ENCODE results near the gene FOXRED2. TPM values are rescaled to one million over a fixed set of nuclear protein-coding genes. Genes with fewer than 3 reads are reported as not detected.

Gene FOXRED2
- total RNA-seq, 3 donors from 2014 or later (not counting 1 experiment from before 2014, with no cell fraction given): 1.7 to 2.0 (median 1.9) TPM

DNA sequence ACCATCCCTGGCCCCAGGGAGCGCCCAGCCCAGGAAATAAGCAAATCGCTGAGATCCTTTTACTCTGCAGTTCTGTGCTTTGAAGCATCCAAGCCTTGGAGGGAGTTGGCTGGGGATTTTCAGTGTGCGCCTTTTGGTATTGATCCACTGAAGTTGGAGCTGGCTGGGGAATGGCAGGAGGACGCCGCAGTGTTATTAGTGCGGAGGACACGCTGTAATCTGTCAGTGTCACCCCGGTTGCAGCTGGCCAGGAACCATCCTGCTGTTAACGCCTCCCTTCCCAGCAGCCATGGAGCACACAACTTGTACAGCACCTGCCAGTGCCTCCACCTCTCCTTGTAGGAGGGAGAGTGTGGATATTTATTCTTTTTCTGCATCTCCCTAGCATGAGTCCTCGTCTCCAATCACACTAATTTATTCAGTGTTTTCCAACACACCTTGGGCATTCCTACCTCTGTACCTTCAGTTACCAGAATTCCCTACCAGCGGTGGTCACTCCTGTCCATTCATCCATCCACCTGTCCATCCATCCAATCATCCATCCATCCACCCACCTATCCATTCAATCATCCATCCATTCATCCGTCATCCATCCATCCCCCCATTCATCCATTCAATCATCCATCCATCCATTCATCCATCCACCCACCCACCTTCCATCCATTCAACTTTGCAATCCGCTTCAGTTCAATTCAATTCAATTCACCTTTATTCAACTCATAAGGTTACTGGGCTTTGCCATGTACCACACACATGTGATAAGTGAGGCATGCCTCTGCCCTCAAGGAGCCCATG lies 44.1 kb upstream of the FOXRED2 start:
- Histone ChIP-seq H3K36me3 (ENCODE audit: control insufficient read depth, insufficient read depth, low read length) (no peaks in the 10 kb centered on the region), H3K4me3 (ENCODE audit: low read length) (no peak overlapping the region), H3K9me3 (ENCODE audit: control insufficient read depth, insufficient read depth, low read length) (no peaks in the 10 kb centered on the region), H3K27ac (ENCODE audit: low read length) (no peak overlapping the region), H3K27me3 (ENCODE audit: control insufficient read depth, insufficient read depth, low read length) (no peaks in the 10 kb centered on the region), H3K4me1 (ENCODE audit: control insufficient read depth, insufficient read depth, low read length) (peaks cover 14% of the 10 kb centered on the region)
- H3K36me3 Mint-ChIP-seq: no peaks in the 10 kb centered on the region
- no peak overlapping the region for H3K27ac Mint-ChIP-seq
- ATAC-seq (no peak), DNase-seq (no peak)
- WGBS (ENCODE audit: insufficient coverage): 91% methylated on average over 13 of the region's 13 CpGs
- H3K4me3 Mint-ChIP-seq: no peak overlapping the region
- no peaks in the 10 kb centered on the region for H3K9me3 Mint-ChIP-seq
- TF ChIP-seq, protein P1, sequence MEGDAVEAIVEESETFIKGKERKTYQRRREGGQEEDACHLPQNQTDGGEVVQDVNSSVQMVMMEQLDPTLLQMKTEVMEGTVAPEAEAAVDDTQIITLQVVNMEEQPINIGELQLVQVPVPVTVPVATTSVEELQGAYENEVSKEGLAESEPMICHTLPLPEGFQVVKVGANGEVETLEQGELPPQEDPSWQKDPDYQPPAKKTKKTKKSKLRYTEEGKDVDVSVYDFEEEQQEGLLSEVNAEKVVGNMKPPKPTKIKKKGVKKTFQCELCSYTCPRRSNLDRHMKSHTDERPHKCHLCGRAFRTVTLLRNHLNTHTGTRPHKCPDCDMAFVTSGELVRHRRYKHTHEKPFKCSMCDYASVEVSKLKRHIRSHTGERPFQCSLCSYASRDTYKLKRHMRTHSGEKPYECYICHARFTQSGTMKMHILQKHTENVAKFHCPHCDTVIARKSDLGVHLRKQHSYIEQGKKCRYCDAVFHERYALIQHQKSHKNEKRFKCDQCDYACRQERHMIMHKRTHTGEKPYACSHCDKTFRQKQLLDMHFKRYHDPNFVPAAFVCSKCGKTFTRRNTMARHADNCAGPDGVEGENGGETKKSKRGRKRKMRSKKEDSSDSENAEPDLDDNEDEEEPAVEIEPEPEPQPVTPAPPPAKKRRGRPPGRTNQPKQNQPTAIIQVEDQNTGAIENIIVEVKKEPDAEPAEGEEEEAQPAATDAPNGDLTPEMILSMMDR (IDR thresholded peaks at IDR 0.05): no peak
- H3K4me1 Mint-ChIP-seq: peaks cover 0 to 5% of the 10 kb centered on the region in 2 donors
- intact Hi-C loops (cut with micrococcal nuclease): no loop called here
- peaks cover 24 to 31% of the 10 kb centered on the region in 2 donors for H3K27me3 Mint-ChIP-seq (ENCODE audit: low read depth in 2 of 2)

DNA sequence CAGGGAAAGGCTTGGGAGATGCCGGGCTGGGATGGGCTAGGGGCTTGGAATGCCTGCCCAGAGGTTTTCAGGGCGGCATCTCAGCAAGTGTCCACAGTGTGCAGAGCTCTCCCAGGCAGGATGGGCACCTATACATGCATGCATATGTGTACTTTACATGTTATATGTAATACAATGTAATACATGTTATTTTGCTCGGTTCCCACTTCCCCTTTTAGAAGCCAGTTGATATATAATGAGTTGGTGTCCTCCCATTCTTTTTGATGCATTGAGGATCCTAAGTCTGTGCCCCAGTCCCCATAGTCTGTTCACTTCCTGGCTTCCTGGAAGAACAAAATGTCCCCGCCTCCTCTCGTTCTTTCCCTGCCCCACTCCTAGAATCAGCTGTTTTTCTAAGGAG lies 42.2 kb upstream of the FOXRED2 start:
- Histone ChIP-seq H3K4me1 (ENCODE audit: control insufficient read depth, insufficient read depth, low read length) (peaks cover 14% of the 10 kb centered on the region), H3K27me3 (ENCODE audit: control insufficient read depth, insufficient read depth, low read length) (no peaks in the 10 kb centered on the region), H3K27ac (ENCODE audit: low read length) (no peak overlapping the region), H3K4me3 (ENCODE audit: low read length) (no peak overlapping the region), H3K9me3 (ENCODE audit: control insufficient read depth, insufficient read depth, low read length) (no peaks in the 10 kb centered on the region), H3K36me3 (ENCODE audit: control insufficient read depth, insufficient read depth, low read length) (no peaks in the 10 kb centered on the region)
- intact Hi-C loops (cut with micrococcal nuclease): no loop called here
- Mint-ChIP-seq H3K27me3 (ENCODE audit: low read depth in 2 of 2) (peaks cover 24 to 32% of the 10 kb centered on the region in 2 donors), H3K27ac (no peak overlapping the region), H3K4me3 (no peak overlapping the region), H3K4me1 (peaks cover 0 to 5% of the 10 kb centered on the region in 2 donors), H3K36me3 (no peaks in the 10 kb centered on the region), H3K9me3 (no peaks in the 10 kb centered on the region)
- 72% methylated on average over 4 of the region's 5 CpGs for WGBS (ENCODE audit: insufficient coverage)
- DNase-seq (no peak), ATAC-seq (no peak)
- TF ChIP-seq, protein P1 (IDR thresholded peaks at IDR 0.05): no peak

DNA sequence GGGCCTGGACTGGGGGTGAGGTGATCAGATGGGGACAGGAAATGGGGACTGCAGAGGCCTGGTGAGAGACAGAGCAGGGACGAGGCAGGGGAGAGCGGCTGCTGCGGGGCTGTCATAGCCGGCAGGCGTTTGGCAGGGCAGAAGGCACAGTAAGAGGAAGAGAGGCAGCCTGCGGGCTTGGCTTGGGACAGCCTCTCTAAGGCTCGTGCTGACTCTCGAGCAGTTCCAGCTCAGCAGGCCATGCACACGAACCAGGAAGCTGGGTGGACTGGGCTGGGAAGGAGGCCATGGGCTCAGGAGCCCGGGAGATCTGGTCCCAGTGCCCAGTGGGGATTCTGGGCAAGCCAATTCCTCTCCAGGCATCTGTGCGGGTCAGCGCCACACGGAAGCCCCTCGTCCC lies 41.8 kb upstream of the FOXRED2 start:
- no peak for ATAC-seq
- no peaks in the 10 kb centered on the region for H3K27me3 ChIP-seq (ENCODE audit: control insufficient read depth, insufficient read depth, low read length)
- no peak for DNase-seq
- H3K4me1 Mint-ChIP-seq: peaks cover 0 to 5% of the 10 kb centered on the region in 2 donors
- WGBS (ENCODE audit: insufficient coverage): 81% methylated on average over 14 of the region's 14 CpGs
- no peak overlapping the region for H3K4me3 ChIP-seq (ENCODE audit: low read length)
- intact Hi-C loops (cut with micrococcal nuclease): no loop called here
- no peaks in the 10 kb centered on the region for H3K9me3 ChIP-seq (ENCODE audit: control insufficient read depth, insufficient read depth, low read length)
- peaks cover 24 to 32% of the 10 kb centered on the region in 2 donors for H3K27me3 Mint-ChIP-seq (ENCODE audit: low read depth in 2 of 2)
- no peaks in the 10 kb centered on the region for H3K36me3 ChIP-seq (ENCODE audit: control insufficient read depth, insufficient read depth, low read length)
- peaks cover 14% of the 10 kb centered on the region for H3K4me1 ChIP-seq (ENCODE audit: control insufficient read depth, insufficient read depth, low read length)
- TF ChIP-seq, protein P1 (IDR thresholded peaks at IDR 0.05): no peak
- no peaks in the 10 kb centered on the region for H3K9me3 Mint-ChIP-seq
- H3K27ac Mint-ChIP-seq: no peak overlapping the region
- no peak overlapping the region for H3K4me3 Mint-ChIP-seq
- H3K36me3 Mint-ChIP-seq: no peaks in the 10 kb centered on the region
- H3K27ac ChIP-seq (ENCODE audit: low read length): no peak overlapping the region
